SU-DHL-6 (cell line): ENCODE measurements around the gene IMPG2.

Source experiments
- EZH2phosphoT487 ChIP-seq: fragments of 200-600 bp; sonication (generic), shearing (Covaris generic); conservative IDR thresholded peaks from 2 replicates; pipeline ENCODE4 v1.6.1; 2018; ENCODE audit warnings: mild to moderate bottlenecking, antibody characterized with exemption, low read length, moderate library complexity, mixed read lengths
- TF ChIP-seq, protein P1 (sequence below): fragments of 200-600 bp; sonication (generic); IDR thresholded peaks from one replicate; pipeline ENCODE4 v1.5.1; 2017; ENCODE audit warnings: antibody characterized with exemption, mild to moderate bottlenecking, low read length, moderate library complexity; ENCODE audit not compliant: insufficient read depth, poor library complexity, severe bottlenecking

DNA sequence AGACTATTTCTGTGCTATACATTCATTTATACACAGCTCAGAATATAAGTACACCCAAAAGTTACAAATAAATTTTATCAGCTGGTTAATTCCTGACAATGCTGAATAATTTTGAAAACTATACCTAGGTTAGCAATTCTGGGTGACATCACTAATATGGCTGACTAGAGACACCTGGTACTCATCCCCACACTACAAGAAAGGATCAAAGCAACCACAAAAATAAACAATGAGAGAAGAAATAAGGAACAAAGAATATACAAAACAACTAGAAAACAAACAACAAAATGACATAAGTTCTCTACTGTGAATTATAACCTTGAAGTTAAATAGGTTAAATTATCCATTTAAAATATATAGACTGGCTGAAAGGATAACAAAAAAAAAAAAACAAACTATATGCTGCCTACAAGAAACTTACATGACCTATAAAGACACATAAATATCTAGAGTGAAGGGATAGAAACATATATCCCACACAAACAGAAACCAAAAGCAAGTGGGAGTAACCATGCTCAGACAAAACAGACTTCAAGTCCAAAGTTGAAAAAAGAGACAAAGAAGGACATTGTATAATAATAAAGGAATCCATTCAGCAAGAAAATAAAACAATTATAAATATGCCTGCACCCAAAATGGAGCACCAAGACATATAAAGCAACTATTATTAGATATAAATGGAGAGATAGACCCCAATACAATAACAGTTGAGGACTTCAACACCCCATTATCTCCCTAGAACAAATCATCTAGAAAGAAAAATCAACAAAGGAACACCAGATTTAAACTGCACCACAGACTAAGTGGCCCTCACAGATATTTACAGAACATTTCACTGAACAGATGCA lies 57.8 kb downstream of the IMPG2 start:
- TF ChIP-seq, protein P1, sequence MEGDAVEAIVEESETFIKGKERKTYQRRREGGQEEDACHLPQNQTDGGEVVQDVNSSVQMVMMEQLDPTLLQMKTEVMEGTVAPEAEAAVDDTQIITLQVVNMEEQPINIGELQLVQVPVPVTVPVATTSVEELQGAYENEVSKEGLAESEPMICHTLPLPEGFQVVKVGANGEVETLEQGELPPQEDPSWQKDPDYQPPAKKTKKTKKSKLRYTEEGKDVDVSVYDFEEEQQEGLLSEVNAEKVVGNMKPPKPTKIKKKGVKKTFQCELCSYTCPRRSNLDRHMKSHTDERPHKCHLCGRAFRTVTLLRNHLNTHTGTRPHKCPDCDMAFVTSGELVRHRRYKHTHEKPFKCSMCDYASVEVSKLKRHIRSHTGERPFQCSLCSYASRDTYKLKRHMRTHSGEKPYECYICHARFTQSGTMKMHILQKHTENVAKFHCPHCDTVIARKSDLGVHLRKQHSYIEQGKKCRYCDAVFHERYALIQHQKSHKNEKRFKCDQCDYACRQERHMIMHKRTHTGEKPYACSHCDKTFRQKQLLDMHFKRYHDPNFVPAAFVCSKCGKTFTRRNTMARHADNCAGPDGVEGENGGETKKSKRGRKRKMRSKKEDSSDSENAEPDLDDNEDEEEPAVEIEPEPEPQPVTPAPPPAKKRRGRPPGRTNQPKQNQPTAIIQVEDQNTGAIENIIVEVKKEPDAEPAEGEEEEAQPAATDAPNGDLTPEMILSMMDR, result no peak
- TF ChIP-seq EZH2phosphoT487, result no peak
